Mucosa of rectum (tissue), 2 donors: Measurements from ENCODE around the gene YRDC.
"Not testable (repeated sequence)": the region's sequence is repeated elsewhere in the genome, so short reads cannot be mapped to it uniquely, and the experiment has no call there.

Experiments
- H3K27ac ChIP-seq, 2 donors: one replicate each; pipeline ENCODE4 v1.7.0; 2013; ENCODE audit warnings: inconsistent platforms in 2 of 2, low read depth in 2 of 2, low read length in 2 of 2
- H3K27me3 ChIP-seq, 2 donors: one replicate each; pipeline ENCODE4 v1.7.0; 2013; ENCODE audit warnings: low read length in 2 of 2; ENCODE audit not compliant: control insufficient read depth in 2 of 2, insufficient read depth in 2 of 2
- H3K36me3 ChIP-seq, 2 donors: one replicate each; pipeline ENCODE4 v1.7.0; 2013; ENCODE audit warnings: low read length in 2 of 2; ENCODE audit not compliant: control insufficient read depth in 2 of 2, insufficient read depth in 2 of 2
- H3K4me1 ChIP-seq, 2 donors: one replicate each; pipeline ENCODE4 v1.7.0; 2013; ENCODE audit warnings: low read length in 2 of 2, mild to moderate bottlenecking in 1 of 2; ENCODE audit not compliant: control insufficient read depth in 2 of 2, insufficient read depth in 2 of 2
- H3K4me3 ChIP-seq, 2 donors: one replicate each; pipeline ENCODE4 v1.7.0; 2013; ENCODE audit warnings: low read length in 2 of 2
- H3K9ac ChIP-seq, 2 donors: one replicate each; pipeline ENCODE4 v1.7.0; 2013; ENCODE audit warnings: low read length in 2 of 2, low read depth in 1 of 2, mild to moderate bottlenecking in 1 of 2
- H3K9me3 ChIP-seq, 2 donors: one replicate each; pipeline ENCODE4 v1.7.0; 2013; ENCODE audit warnings: low read length in 2 of 2; ENCODE audit not compliant: control insufficient read depth in 2 of 2
- donor health status: healthy.
- donor health status: Normal muscosa, but diverticular disease.

The YRDC gene

GRCh38 chr1:37776946-37777516 is 31.0 kb downstream of the YRDC start:
- no peaks in the 10 kb centered on the region for H3K27me3 ChIP-seq
- no peak overlapping the region for H3K9ac ChIP-seq
- H3K4me1 ChIP-seq, result peaks cover 9% of the 10 kb centered on the region in 2 donors
- H3K4me3 ChIP-seq, result no peak overlapping the region
- no peaks in the 10 kb centered on the region for H3K36me3 ChIP-seq
- no peaks in the 10 kb centered on the region for H3K9me3 ChIP-seq
- no peak overlapping the region for H3K27ac ChIP-seq

GRCh38 chr1:37771440-37771839 is 36.6 kb downstream of the YRDC start:
- H3K36me3 ChIP-seq, H3K27me3 ChIP-seq: not testable (repeated sequence)

DNA sequence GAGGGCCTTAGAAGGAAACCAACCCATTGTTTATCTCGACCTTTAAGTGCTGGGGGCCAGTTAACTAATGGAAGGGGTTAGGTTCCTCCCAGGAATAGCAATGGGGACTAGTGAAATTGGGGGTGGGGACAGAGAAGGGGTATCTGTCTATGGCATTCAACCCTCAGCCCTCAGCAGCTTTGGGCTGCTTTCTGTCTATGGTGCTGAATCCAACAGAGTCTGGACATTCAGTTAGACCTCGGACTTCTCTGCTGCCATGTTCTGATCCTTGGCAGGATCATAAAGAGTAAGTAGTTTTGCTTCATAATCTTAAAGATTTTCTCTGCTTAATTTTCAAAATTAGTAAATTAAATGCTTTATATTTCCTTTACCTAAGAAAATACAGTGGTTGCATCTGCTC is 40.5 kb downstream of the YRDC start:
- no peaks in the 10 kb centered on the region for H3K36me3 ChIP-seq
- H3K4me3 ChIP-seq, result no peak overlapping the region
- H3K9ac ChIP-seq, result no peak overlapping the region
- H3K4me1 ChIP-seq, result peaks cover 6% of the 10 kb centered on the region in 2 donors
- H3K9me3 ChIP-seq, result no peaks in the 10 kb centered on the region
- peaks cover 35 to 36% of the 10 kb centered on the region in 2 donors for H3K27me3 ChIP-seq
- H3K27ac ChIP-seq, result no peak overlapping the region

More at GRCh38 chr1:37771440-37771839, 36.6 kb downstream of the YRDC start:
- H3K9ac ChIP-seq, H3K27ac ChIP-seq, H3K9me3 ChIP-seq, H3K4me3 ChIP-seq, H3K4me1 ChIP-seq: not testable (repeated sequence)

DNA sequence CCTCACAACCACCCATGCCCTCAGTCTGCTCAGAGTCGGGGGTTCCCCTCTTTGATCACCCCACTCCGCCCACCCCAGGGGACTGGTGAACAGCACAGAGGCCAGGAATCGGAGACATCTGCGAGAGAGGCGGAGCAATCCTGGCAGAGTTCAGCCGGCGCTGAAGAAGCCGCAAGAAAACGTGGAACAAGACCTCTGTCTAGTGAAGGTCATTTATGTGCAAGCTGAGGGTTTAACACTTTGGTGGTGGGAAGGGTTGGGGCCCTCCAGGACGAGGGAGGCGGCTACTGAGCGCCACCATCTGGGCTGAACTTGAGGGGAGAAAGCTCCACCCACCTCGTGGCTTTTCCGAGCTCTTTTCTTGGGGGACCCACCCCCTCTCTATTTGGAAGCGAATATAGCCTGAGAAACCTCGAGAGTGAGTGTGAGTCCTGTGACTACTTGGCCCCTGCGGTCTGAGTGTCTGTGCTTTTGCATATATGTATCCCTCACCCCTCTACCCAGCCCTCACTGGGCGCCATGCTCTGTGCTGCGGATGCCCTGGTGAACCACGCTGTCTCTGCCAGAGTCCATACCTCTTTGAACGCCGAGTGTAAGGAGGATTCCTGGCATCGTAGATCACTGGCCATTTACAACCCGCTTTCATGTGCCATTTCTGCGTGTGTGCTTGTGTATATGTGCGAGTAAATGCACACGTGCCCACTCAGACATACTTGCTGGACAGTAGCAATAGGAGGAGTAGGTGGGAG is 41.9 kb downstream of the YRDC start:
- no peaks in the 10 kb centered on the region for H3K9me3 ChIP-seq
- no peak overlapping the region for H3K27ac ChIP-seq
- peaks cover 36 to 43% of the 10 kb centered on the region in 2 donors for H3K27me3 ChIP-seq
- H3K4me1 ChIP-seq, result peaks cover 6% of the 10 kb centered on the region in 2 donors
- H3K9ac ChIP-seq, result no peak overlapping the region
- H3K4me3 ChIP-seq, result peak overlapping the region; percentile 40 to 43
- no peaks in the 10 kb centered on the region for H3K36me3 ChIP-seq

GRCh38 chr1:37764888-37765441 is 43.0 kb downstream of the YRDC start, which contains the start of gene EPHA10:
TSS of gene EPHA10 (minus strand) at chr1:37765120. CDS start at chr1:37765066, 54 bp downstream.
- no peaks in the 10 kb centered on the region for H3K36me3 ChIP-seq
- no peak within 1 kb of the TSS for H3K9ac ChIP-seq
- H3K27me3 ChIP-seq, result peaks cover 36 to 48% of the 10 kb centered on the region in 2 donors
- no peak within 1 kb of the TSS for H3K27ac ChIP-seq
- no peaks in the 10 kb centered on the region for H3K9me3 ChIP-seq
- peaks cover 6% of the 10 kb centered on the region in 2 donors for H3K4me1 ChIP-seq
- H3K4me3 ChIP-seq, result peak within 1 kb of the TSS; percentile 31 to 40

DNA sequence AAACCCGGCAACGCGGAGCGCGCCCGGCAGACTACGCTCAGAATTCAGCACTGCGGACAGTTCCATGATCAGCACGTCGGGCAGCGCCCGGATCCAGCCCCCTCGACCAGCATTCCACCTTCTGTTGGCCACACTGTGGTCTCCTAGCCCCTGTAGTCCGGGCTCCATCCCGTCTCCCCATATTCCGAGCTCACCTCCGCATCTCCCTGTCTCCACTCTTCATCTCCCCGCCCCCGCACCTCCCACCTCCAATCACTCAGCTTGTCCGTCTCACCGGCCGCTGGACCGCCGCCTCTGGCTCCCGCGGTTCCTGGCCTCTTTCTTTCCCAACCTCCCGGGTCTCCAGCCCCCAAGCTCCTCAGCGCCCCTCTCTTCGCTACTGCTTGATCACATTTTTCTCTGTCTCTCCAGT is 43.6 kb downstream of the YRDC start:
- Histone ChIP-seq H3K4me1 (peaks cover 6% of the 10 kb centered on the region in 2 donors), H3K4me3 (no peak overlapping the region), H3K9me3 (no peaks in the 10 kb centered on the region), H3K27ac (no peak overlapping the region), H3K27me3 (peaks cover 32 to 45% of the 10 kb centered on the region in 2 donors), H3K9ac (no peak overlapping the region), H3K36me3 (no peaks in the 10 kb centered on the region)

DNA sequence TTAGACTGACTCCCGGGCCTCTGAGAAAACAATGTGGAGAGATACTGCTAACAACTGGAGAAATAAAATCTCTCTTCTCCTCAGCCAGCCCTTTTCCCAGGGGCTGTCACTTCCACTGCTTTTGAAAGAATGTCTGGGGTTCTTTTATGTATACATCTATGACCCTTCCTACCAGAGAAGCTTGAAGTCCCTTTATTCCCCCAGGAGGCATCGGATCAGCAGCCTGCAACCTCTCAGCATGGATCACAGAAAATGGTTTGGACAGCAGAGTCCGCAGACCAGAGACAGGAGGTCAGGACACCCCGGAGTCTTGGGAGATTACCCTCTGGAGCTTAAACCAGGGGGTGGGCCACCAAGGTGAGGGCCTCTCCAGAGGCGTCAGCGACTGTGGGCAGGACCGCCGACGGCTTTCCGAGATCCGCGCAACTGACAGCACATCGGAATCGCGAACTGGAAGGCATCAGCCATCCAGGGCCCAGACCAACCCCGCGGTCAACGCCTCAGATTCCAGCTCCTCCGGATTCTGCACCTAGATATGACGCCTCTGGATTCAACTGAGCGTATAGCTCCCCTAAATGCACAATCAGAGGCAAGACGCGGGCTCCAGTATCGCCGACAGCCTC is 44.1 kb downstream of the YRDC start:
- Histone ChIP-seq H3K4me3 (no peak overlapping the region), H3K9me3 (no peaks in the 10 kb centered on the region), H3K9ac (no peak overlapping the region), H3K27ac (no peak overlapping the region), H3K4me1 (peaks cover 6% of the 10 kb centered on the region in 2 donors), H3K36me3 (no peaks in the 10 kb centered on the region), H3K27me3 (peaks cover 31 to 45% of the 10 kb centered on the region in 2 donors)

DNA sequence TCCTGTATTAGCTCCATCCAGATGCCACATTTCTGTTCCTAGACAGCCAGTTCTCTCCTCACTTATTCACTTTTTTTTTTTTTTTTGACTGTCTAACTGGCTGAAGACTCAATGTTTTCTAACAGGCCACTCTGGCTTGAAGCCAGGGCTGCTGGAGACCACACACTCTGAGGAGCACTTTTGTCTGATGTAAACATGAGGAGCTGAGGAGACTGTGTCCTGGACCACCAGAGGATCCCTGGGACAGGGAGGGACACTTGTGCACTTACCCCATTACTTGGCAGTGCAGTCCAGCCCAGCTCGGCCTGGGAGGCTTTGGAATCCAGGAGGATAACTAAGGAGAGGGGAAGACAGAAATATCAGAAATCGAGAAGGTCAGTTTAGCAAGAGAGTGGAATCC is 45.5 kb downstream of the YRDC start:
- H3K27ac ChIP-seq, result no peak overlapping the region
- peaks cover 6% of the 10 kb centered on the region in 2 donors for H3K4me1 ChIP-seq
- H3K36me3 ChIP-seq, result no peaks in the 10 kb centered on the region
- H3K4me3 ChIP-seq, result no peak overlapping the region
- no peaks in the 10 kb centered on the region for H3K9me3 ChIP-seq
- H3K27me3 ChIP-seq, result peaks cover 31 to 48% of the 10 kb centered on the region in 2 donors
- H3K9ac ChIP-seq, result no peak overlapping the region

DNA sequence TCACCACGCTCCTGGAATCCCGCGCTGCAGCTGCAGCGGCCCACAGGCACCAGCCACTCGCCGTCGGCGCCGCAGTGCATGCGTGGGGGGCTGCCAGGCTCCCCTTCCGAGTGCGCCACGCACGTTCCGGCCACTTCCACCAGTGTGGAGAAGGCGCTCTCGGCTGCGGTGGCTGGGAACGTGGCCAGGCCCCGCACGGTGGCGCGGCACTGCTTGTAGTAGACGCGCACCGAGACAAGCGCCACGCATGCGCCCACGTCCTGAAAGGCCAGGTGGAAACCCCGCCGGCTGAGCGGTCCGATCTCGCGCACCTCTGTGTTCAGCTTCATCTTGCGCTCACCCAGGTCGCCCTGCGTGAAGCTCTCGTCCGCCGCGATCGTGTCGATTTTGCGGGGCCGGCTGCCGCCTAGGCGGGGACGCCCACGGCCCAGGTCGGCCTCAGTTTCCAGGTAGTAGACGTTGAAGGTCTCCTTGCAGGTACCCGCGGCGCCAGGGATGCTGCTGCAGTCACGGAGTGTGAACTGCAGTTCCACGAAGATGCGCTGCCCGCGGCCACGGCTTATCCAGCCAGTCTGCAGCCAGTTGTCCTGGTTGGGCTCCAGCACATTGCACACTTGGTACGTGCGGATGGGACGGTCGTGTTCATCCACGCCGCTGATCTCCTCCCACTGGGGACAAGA is 46.5 kb downstream of the YRDC start:
- peaks cover 29 to 42% of the 10 kb centered on the region in 2 donors for H3K27me3 ChIP-seq
- no peak overlapping the region for H3K4me3 ChIP-seq
- H3K4me1 ChIP-seq, result peaks cover 6% of the 10 kb centered on the region in 2 donors
- H3K9ac ChIP-seq, result no peak overlapping the region
- H3K9me3 ChIP-seq, result no peaks in the 10 kb centered on the region
- no peaks in the 10 kb centered on the region for H3K36me3 ChIP-seq
- no peak overlapping the region for H3K27ac ChIP-seq
